BJ (cell line): ENCODE data around the gene RNF133. TPM values are rescaled to one million over a fixed set of nuclear protein-coding genes. Genes with fewer than 3 reads are reported as not detected.

Source experiments
- CTCF ChIA-PET: fragments of 350-600 bp; formaldehyde crosslinking; extraction: SDS; loops from one replicate; lab custom pipeline; 2021; ENCODE audit warnings: antibody characterized with exemption, inconsistent platforms; lab: Yijun Ruan, JAX
- POLR2A ChIA-PET: fragments of 300-600 bp; sonication (Branson Sonifier 250); formaldehyde crosslinking; extraction: SDS; loops from one replicate; lab custom pipeline; 2021; ENCODE audit warnings: antibody characterized with exemption; lab: Charles Lee
- DNase-seq: peaks from one replicate; pipeline ENCODE4 v3.0.0-alpha.2; 2011; ENCODE audit warnings: low read depth
- H3K27me3 ChIP-seq: 2 replicates; pipeline ENCODE4 v1.6.0; 2011; ENCODE audit warnings: low read length; ENCODE audit not compliant: control insufficient read depth, insufficient read depth
- H3K36me3 ChIP-seq: 2 replicates; pipeline ENCODE4 v1.5.1; 2011; ENCODE audit warnings: low read length; ENCODE audit not compliant: control insufficient read depth, insufficient read depth
- H3K4me3 ChIP-seq: 2 replicates; pipeline ENCODE4 v1.5.1; 2011; ENCODE audit warnings: low read depth, mild to moderate bottlenecking, control low read depth, low read length
- CTCF ChIP-seq: IDR thresholded peaks from 2 replicates; pipeline ENCODE4 v1.5.1; 2011; ENCODE audit warnings: low read depth, mild to moderate bottlenecking, control low read depth, inconsistent platforms, low read length, moderate library complexity; ENCODE audit not compliant: insufficient read depth
- polyA plus RNA-seq: library from polyadenylated mRNA; depleted of rRNA; stranded (reverse); fragments of >200 nt; gene quantifications from 2 replicates; pipeline ENCODE4 v1.2.3, GENCODE V29; 2011; rRNA removed
- small RNA-seq: library from RNA; depleted of rRNA; stranded (forward); fragments of <200 nt; gene quantifications from one replicate; pipeline ENCODE3, GENCODE V24; 2012; ENCODE audit warnings: low replicate concordance, low read depth; ENCODE audit not compliant: insufficient read length

RNF133 gene
- polyA plus RNA-seq, 1 experiment, result not detected

GRCh38 chr7:122663733-122664132 is 35.2 kb downstream of the RNF133 start:
- DNase-seq, result no peak
- POLR2A ChIA-PET, result no interaction called here
- CTCF ChIA-PET, result no interaction called here
- Histone ChIP-seq H3K36me3 (no peaks in the 10 kb centered on the region), H3K4me3 (no peak overlapping the region), H3K27me3 (no peaks in the 10 kb centered on the region)
- TF ChIP-seq CTCF, result no peak

- CTCF ChIA-PET, result interaction anchor here (0.6 kb wide), 1 partner anchor 1214 kb away, joined by 3 read pairs; no protein-coding TSS in a partner anchor
- POLR2A ChIA-PET, result no interaction called here
- DNase-seq, result no peak
Measured at GRCh38 chr7:122658856-122659255, 40.1 kb downstream of the RNF133 start.

GRCh38 chr7:122653685-122654084 is 45.2 kb downstream of the RNF133 start:
- ChIA-PET POLR2A (no interaction called here), CTCF (interaction anchor here (0.6 kb wide), 1 partner anchor 493 kb away, joined by 3 read pairs; no protein-coding TSS in a partner anchor)
- Histone ChIP-seq H3K36me3 (no peaks in the 10 kb centered on the region), H3K27me3 (no peaks in the 10 kb centered on the region), H3K4me3 (no peak overlapping the region)
- TF ChIP-seq CTCF, result no peak
- DNase-seq, result no peak

More at GRCh38 chr7:122658856-122659255, 40.1 kb downstream of the RNF133 start:
- Histone ChIP-seq H3K4me3 (no peak overlapping the region), H3K27me3 (no peaks in the 10 kb centered on the region), H3K36me3 (no peaks in the 10 kb centered on the region)
- TF ChIP-seq CTCF, result no peak

- no peak for TF ChIP-seq CTCF
- DNase-seq, result no peak
- ChIA-PET CTCF (no interaction called here), POLR2A (no interaction called here)
- Histone ChIP-seq H3K4me3 (no peak overlapping the region), H3K36me3 (no peaks in the 10 kb centered on the region), H3K27me3 (no peaks in the 10 kb centered on the region)
Measured at GRCh38 chr7:122652876-122653275, 46.0 kb downstream of the RNF133 start.

GRCh38 chr7:122651451-122651850 is 47.5 kb downstream of the RNF133 start:
- ChIA-PET CTCF (no interaction called here), POLR2A (no interaction called here)
- no peak for TF ChIP-seq CTCF
- Histone ChIP-seq H3K36me3 (no peaks in the 10 kb centered on the region), H3K4me3 (no peak overlapping the region), H3K27me3 (no peaks in the 10 kb centered on the region)
- no peak for DNase-seq

Small RNAs within 50 kb of the gene (small RNA-seq; reads per million reads assigned to genes)
- not detected for gene AC006463.1

Other genes with a start within 250 kb of the RNF133 start
- not detected in 2 replicates for gene RNF148, start 3.8 kb upstream of the RNF133 start, polyA plus RNA-seq
- 0.38 and 0.56 TPM in 2 replicates for gene CADPS2, start 187.3 kb upstream of the RNF133 start, polyA plus RNA-seq